ENCODE measurements around the gene EVI5.

DNA sequence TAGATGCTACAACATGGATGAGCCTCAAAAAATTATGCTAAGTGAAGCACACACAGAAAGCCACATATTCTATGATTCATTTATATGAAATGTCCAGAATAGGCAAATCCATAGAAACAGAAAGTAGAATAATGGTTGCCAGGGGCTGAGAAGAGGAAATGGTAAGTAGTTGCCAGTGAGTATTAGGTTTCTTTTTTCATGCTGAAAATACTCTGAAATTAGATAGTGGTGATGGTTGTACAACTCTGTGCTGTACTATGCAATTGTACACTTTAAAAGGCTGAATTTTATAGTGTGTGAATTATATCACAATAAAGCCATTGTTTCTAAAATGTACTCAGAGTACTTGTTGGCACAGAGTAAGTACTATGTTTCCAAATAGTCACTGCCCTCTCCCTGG lies 282.7 kb downstream of the EVI5 start:
- TF ChIP-seq, protein P1, sequence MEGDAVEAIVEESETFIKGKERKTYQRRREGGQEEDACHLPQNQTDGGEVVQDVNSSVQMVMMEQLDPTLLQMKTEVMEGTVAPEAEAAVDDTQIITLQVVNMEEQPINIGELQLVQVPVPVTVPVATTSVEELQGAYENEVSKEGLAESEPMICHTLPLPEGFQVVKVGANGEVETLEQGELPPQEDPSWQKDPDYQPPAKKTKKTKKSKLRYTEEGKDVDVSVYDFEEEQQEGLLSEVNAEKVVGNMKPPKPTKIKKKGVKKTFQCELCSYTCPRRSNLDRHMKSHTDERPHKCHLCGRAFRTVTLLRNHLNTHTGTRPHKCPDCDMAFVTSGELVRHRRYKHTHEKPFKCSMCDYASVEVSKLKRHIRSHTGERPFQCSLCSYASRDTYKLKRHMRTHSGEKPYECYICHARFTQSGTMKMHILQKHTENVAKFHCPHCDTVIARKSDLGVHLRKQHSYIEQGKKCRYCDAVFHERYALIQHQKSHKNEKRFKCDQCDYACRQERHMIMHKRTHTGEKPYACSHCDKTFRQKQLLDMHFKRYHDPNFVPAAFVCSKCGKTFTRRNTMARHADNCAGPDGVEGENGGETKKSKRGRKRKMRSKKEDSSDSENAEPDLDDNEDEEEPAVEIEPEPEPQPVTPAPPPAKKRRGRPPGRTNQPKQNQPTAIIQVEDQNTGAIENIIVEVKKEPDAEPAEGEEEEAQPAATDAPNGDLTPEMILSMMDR (IDR thresholded peaks at IDR 0.05): no peak
- TF ChIP-seq EP300 (IDR thresholded peaks at IDR 0.05) (no peak), POLR2AphosphoS5 (IDR thresholded peaks at IDR 0.05) (no peak), POLR2A (IDR thresholded peaks at IDR 0.05) (no peak)
